K562 (cell line): ENCODE data around the gene VCAN.

ENCODE experiments used
- MAX ChIP-seq: sonication (generic); formaldehyde crosslinking; IDR thresholded peaks from 2 replicates; pipeline ENCODE4 v1.9.0; 2022; ENCODE audit warnings: mild to moderate bottlenecking, missing genetic modification reagents
- RAD21 ChIP-seq, 2 experiments: fragments of 250-450 bp in 1 of 2; fragments of 450-650 bp in 1 of 2; sonication (Bioruptor Pico) in 1 of 2; formaldehyde crosslinking in 1 of 2; IDR thresholded peaks in 1 of 2; conservative IDR thresholded peaks in 1 of 2; 2 replicates each; pipeline versions ENCODE4 v1.4.0 to v1.8.0; 2020 to 2022; ENCODE audit warnings: mild to moderate bottlenecking in 2 of 2, moderate library complexity in 1 of 2
- RFX5 ChIP-seq: IDR thresholded peaks from 2 replicates; pipeline ENCODE4 v1.6.1; 2011; ENCODE audit warnings: low read depth, mild to moderate bottlenecking, improper control_type of control experiment, low read length
- TAF1 ChIP-seq: IDR thresholded peaks from 2 replicates; pipeline ENCODE4 v1.6.1; 2011; ENCODE audit warnings: mild to moderate bottlenecking, low read length, moderate library complexity; ENCODE audit not compliant: insufficient read depth, control insufficient read depth, severe bottlenecking; ENCODE audit errors: extremely low read depth
- ZNF253 ChIP-seq: fragments of 250-450 bp; sonication (Bioruptor Pico); conservative IDR thresholded peaks from 2 replicates; pipeline ENCODE4 v1.6.1; 2021; ENCODE audit warnings: mild to moderate bottlenecking
- ZNF347 ChIP-seq: fragments of 450-650 bp; formaldehyde crosslinking; IDR thresholded peaks from 2 replicates; pipeline ENCODE4 v1.4.0; 2020; ENCODE audit warnings: low read depth, mild to moderate bottlenecking, moderate library complexity
- ZNF431 ChIP-seq: sonication (generic); formaldehyde crosslinking; IDR thresholded peaks from 2 replicates; pipeline ENCODE4 v1.8.0; 2022; ENCODE audit warnings: mild to moderate bottlenecking, missing genetic modification reagents
- ZNF740 ChIP-seq, 3 experiments: fragments of 200-800 bp in 1 of 3; sonication (Bioruptor generic) in 1 of 3; sonication (generic) in 1 of 3; formaldehyde crosslinking in 1 of 3; IDR thresholded peaks; 2 replicates each; pipeline versions ENCODE4 v1.6.1 to v1.8.0; 2016 to 2022; ENCODE audit warnings: mild to moderate bottlenecking in 2 of 3, missing compliant biosample characterization in 2 of 3, missing genetic modification characterization in 2 of 3, missing genetic modification reagents in 1 of 3

- TF ChIP-seq RFX5 (no peak), ZNF253 (CRISPR knock-in tag) (no peak), MAX (CRISPR knock-in tag) (no peak), ZNF347 (no peak), TAF1 (no peak), RAD21 (CRISPR knock-in tag; conservative IDR thresholded peaks at IDR 0.05 in 1 of 2, IDR thresholded peaks at IDR 0.05 in 1 of 2) (no peak), ZNF431 (CRISPR knock-in tag) (no peak), ZNF740 (CRISPR knock-in tag; IDR thresholded peaks at IDR 0.05) (no peak), ZNF740 (tag; IDR thresholded peaks at IDR 0.05) (no peak)
Measured at GRCh38 chr5:83440826-83441225, 30.7 kb upstream of the VCAN start.
